WTC11 (cell line): Measurements from ENCODE around the gene ZEB2. TPM values are rescaled to one million over a fixed set of nuclear protein-coding genes. Genes with fewer than 3 reads are reported as not detected.

Experiments used
- ATAC-seq: fragments of 200-7000 bp; cut with Tn5 transposase; 2 replicates; pipeline ENCODE4 v1.10.0; 2021; ENCODE audit warnings: mild to moderate bottlenecking, moderate library complexity
- CTCF ChIA-PET: fragments of 300-600 bp; sonication (Branson Sonifier 250); formaldehyde crosslinking; loops from one replicate; lab custom pipeline; 2021; ENCODE audit warnings: antibody characterized with exemption; lab: Charles Lee
- POLR2A ChIA-PET: fragments of 350-600 bp; sonication (Branson Sonifier 250); formaldehyde crosslinking; loops from one replicate; lab custom pipeline; 2021; ENCODE audit warnings: antibody characterized with exemption; lab: Charles Lee
- DNase-seq: peaks from one replicate; pipeline ENCODE4 v3.0.0; 2021; ENCODE audit warnings: low spot score
- H3K27ac Mint-ChIP-seq: 2 replicates; pipeline ENCODE4 v1.8.0; 2021; ENCODE audit warnings: mixed read lengths
- H3K27me3 Mint-ChIP-seq: 2 replicates; pipeline ENCODE4 v1.8.0; 2021; ENCODE audit warnings: low read depth, mild to moderate bottlenecking, moderate library complexity, mixed read lengths
- H3K36me3 Mint-ChIP-seq: 2 replicates; pipeline ENCODE4 v1.8.0; 2021; ENCODE audit warnings: mixed read lengths
- H3K4me1 Mint-ChIP-seq: 2 replicates; pipeline ENCODE4 v1.8.0; 2022; ENCODE audit warnings: mixed read lengths
- H3K4me3 Mint-ChIP-seq: 2 replicates; pipeline ENCODE4 v1.8.0; 2021; ENCODE audit warnings: mild to moderate bottlenecking, moderate library complexity, mixed read lengths
- H3K9me3 Mint-ChIP-seq: 2 replicates; pipeline ENCODE4 v1.8.0; 2021; ENCODE audit warnings: mixed read lengths
- AFF4 ChIP-seq: sonication (generic); formaldehyde crosslinking; IDR thresholded peaks from 2 replicates; pipeline ENCODE4 v1.8.1; 2023; ENCODE audit warnings: mild to moderate bottlenecking, missing genetic modification reagents, borderline replicate concordance
- AR ChIP-seq: fragments of 250-450 bp; sonication (Bioruptor Pico); IDR thresholded peaks from 2 replicates; pipeline ENCODE4 v1.9.0; 2021; ENCODE audit warnings: mild to moderate bottlenecking
- CDX4 ChIP-seq: fragments of 250-450 bp; sonication (Bioruptor Pico); IDR thresholded peaks from 2 replicates; pipeline ENCODE4 v1.9.0; 2021; ENCODE audit warnings: moderate library complexity, mild to moderate bottlenecking, inconsistent platforms, borderline replicate concordance
- EMX1 ChIP-seq: fragments of 250-450 bp; sonication (Bioruptor Pico); IDR thresholded peaks from 2 replicates; pipeline ENCODE4 v1.8.0; 2021; ENCODE audit warnings: mild to moderate bottlenecking
- ETV6 ChIP-seq: sonication (generic); formaldehyde crosslinking; IDR thresholded peaks from 2 replicates; pipeline ENCODE4 v1.8.1; 2022; ENCODE audit warnings: mild to moderate bottlenecking, missing genetic modification reagents
- FOXP4 ChIP-seq: sonication (generic); formaldehyde crosslinking; IDR thresholded peaks from 2 replicates; pipeline ENCODE4 v1.8.0; 2022; ENCODE audit warnings: mild to moderate bottlenecking, missing genetic modification reagents
- GABPB1 ChIP-seq: sonication (generic); formaldehyde crosslinking; IDR thresholded peaks from 2 replicates; pipeline ENCODE4 v1.8.1; 2023; ENCODE audit warnings: mild to moderate bottlenecking, missing genetic modification reagents
- GRHL2 ChIP-seq: fragments of 250-450 bp; sonication (Bioruptor Pico); IDR thresholded peaks from 2 replicates; pipeline ENCODE4 v1.8.0; 2022; ENCODE audit warnings: mild to moderate bottlenecking, moderate library complexity; ENCODE audit not compliant: insufficient replicate concordance, severe bottlenecking
- MXD4 ChIP-seq: fragments of 250-450 bp; sonication (Bioruptor Pico); IDR thresholded peaks from 2 replicates; pipeline ENCODE4 v1.8.0; 2021; ENCODE audit warnings: mild to moderate bottlenecking, moderate library complexity, borderline replicate concordance
- MYBL2 ChIP-seq: sonication (generic); formaldehyde crosslinking; IDR thresholded peaks from 2 replicates; pipeline ENCODE4 v1.8.1; 2023; ENCODE audit warnings: mild to moderate bottlenecking, moderate library complexity, missing genetic modification reagents
- OVOL2 ChIP-seq: fragments of 250-450 bp; sonication (Bioruptor Pico); IDR thresholded peaks from 2 replicates; pipeline ENCODE4 v1.9.0; 2021; ENCODE audit warnings: mild to moderate bottlenecking, borderline replicate concordance
- PREB ChIP-seq: sonication (generic); formaldehyde crosslinking; IDR thresholded peaks from 2 replicates; pipeline ENCODE4 v1.8.1; 2022; ENCODE audit warnings: mild to moderate bottlenecking, missing genetic modification reagents, moderate library complexity, borderline replicate concordance
- TCF7 ChIP-seq: sonication (generic); formaldehyde crosslinking; IDR thresholded peaks from 2 replicates; pipeline ENCODE4 v1.8.0; 2022; ENCODE audit warnings: mild to moderate bottlenecking, low read depth, missing genetic modification reagents, moderate library complexity
- TEAD1 ChIP-seq: sonication (generic); formaldehyde crosslinking; IDR thresholded peaks from 2 replicates; pipeline ENCODE4 v1.8.0; 2022; ENCODE audit warnings: mild to moderate bottlenecking, missing genetic modification reagents
- ZBTB21 ChIP-seq: sonication (generic); formaldehyde crosslinking; IDR thresholded peaks from 2 replicates; pipeline ENCODE4 v1.8.1; 2023; ENCODE audit warnings: mild to moderate bottlenecking, missing genetic modification reagents, borderline replicate concordance
- ZNF138 ChIP-seq: sonication (generic); formaldehyde crosslinking; conservative IDR thresholded peaks from 2 replicates; pipeline ENCODE4 v1.8.1; 2022; ENCODE audit warnings: mild to moderate bottlenecking, moderate library complexity, missing genetic modification reagents
- ZNF219 ChIP-seq: sonication (generic); formaldehyde crosslinking; IDR thresholded peaks from 2 replicates; pipeline ENCODE4 v1.8.0; 2023; ENCODE audit warnings: missing genetic modification reagents, mild to moderate bottlenecking, borderline replicate concordance
- ZNF317 ChIP-seq: sonication (generic); formaldehyde crosslinking; IDR thresholded peaks from 2 replicates; pipeline ENCODE4 v1.8.1; 2023; ENCODE audit warnings: low read depth, mild to moderate bottlenecking, moderate library complexity, missing genetic modification reagents, borderline replicate concordance
- ZNF396 ChIP-seq: fragments of 250-450 bp; sonication (Bioruptor Pico); IDR thresholded peaks from 2 replicates; pipeline ENCODE4 v1.8.0; 2021; ENCODE audit warnings: mild to moderate bottlenecking, moderate library complexity, borderline replicate concordance
- ZNF671 ChIP-seq: fragments of 250-450 bp; sonication (Bioruptor Pico); IDR thresholded peaks from 2 replicates; pipeline ENCODE4 v1.8.0; 2021; ENCODE audit warnings: mild to moderate bottlenecking
- total RNA-seq: library from RNA; stranded (reverse); gene quantifications from 3 replicates; pipeline ENCODE4 v1.2.3, GENCODE V29; 2021

Gene ZEB2
- total RNA-seq, 1 experiment from 2014 or later: 0.42 TPM

GRCh38 chr2:144469798-144470197, 50.1 kb downstream of the ZEB2 start (continued):
- TF ChIP-seq AFF4: no peak
- TF ChIP-seq FOXP4: no peak
- no peak for TF ChIP-seq EMX1 (CRISPR knock-in tag)
- TF ChIP-seq, all 79 proteins: peak for 0

- no peaks in the 10 kb centered on the region for H3K36me3 Mint-ChIP-seq
- H3K9me3 Mint-ChIP-seq: no peaks in the 10 kb centered on the region
- H3K27ac Mint-ChIP-seq: no peak overlapping the region
- ATAC-seq: no peak
- ChIA-PET CTCF (interaction anchor here (1.2 to 3.3 kb wide), 2 partner anchors 20 to 35 kb away, joined by 3 to 23 read pairs; no protein-coding TSS in a partner anchor), POLR2A (interaction anchor here (1.0 kb wide), 1 partner anchor 25 kb away, joined by 3 read pairs; no protein-coding TSS in a partner anchor)
- H3K4me3 Mint-ChIP-seq: no peak overlapping the region
- no peak for DNase-seq
- no peak for TF ChIP-seq PREB (CRISPR knock-in tag)
- no peak for TF ChIP-seq ZNF219
- TF ChIP-seq OVOL2 (CRISPR knock-in tag): no peak
- TF ChIP-seq ZNF317 (CRISPR knock-in tag): no peak
- no peak for TF ChIP-seq MYBL2 (CRISPR knock-in tag)
- TF ChIP-seq ZNF138: no peak
- no peak for TF ChIP-seq CDX4 (CRISPR knock-in tag)
- TF ChIP-seq GRHL2 (CRISPR knock-in tag): no peak
- no peak for TF ChIP-seq ETV6 (CRISPR knock-in tag)
- TF ChIP-seq AR (CRISPR knock-in tag): no peak
- TF ChIP-seq TCF7 (CRISPR knock-in tag): no peak
- no peak for TF ChIP-seq GABPB1 (CRISPR knock-in tag)
- TF ChIP-seq ZBTB21: no peak
- no peak for TF ChIP-seq MXD4 (CRISPR knock-in tag)
- TF ChIP-seq TEAD1 (CRISPR knock-in tag): no peak
- no peak for TF ChIP-seq ZNF396 (CRISPR knock-in tag)
- TF ChIP-seq AFF4: no peak
- no peak for TF ChIP-seq ZNF671
- TF ChIP-seq, all 79 proteins: peak for 0
- H3K4me1 Mint-ChIP-seq: peaks cover 12% of the 10 kb centered on the region
- H3K27me3 Mint-ChIP-seq: no peaks in the 10 kb centered on the region
These were observed 50.9 kb downstream of the ZEB2 start for GRCh38 chr2:144468823-144469595.
